ENCODE data around the gene DSCAM. TPM values are rescaled to one million over a fixed set of nuclear protein-coding genes. Genes with fewer than 3 reads are reported as not detected.

DSCAM gene
- total and polyA plus RNA-seq, 2 experiments from 2014 or later: 0.07 TPM; not detected in 1

DNA sequence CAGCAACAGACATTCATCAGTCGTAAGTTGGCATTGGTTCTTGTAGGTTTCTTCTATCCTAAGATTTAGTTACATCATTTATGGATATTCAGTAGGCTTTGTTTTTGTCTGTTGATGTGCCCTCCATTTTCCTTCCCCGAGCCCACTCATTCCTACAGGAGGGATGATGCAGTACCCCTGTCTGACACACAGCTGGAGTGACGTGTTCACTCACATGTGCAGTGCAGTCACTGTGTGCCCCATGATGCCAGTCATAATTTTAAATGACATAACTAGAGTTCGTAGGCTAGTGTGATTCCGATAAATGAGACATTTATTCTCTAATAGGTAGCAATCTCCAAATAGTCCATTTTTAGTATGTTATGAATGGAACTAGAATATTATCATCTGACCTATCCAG is 438.4 kb downstream of the DSCAM start:
- Mint-ChIP-seq H3K9me3 (peaks cover 80% of the 10 kb centered on the region), H3K4me1 (no peaks in the 10 kb centered on the region), H3K27me3 (ENCODE audit: insufficient read depth, low read depth, poor library complexity) (no peaks in the 10 kb centered on the region), H3K27ac (no peak overlapping the region), H3K36me3 (ENCODE audit: low read depth) (peaks cover 10% of the 10 kb centered on the region; the same call in 2 of the 3 replicates), H3K4me3 (no peak overlapping the region)
- H3K79me2 ChIP-seq (replicated peaks; ENCODE audit: insufficient read depth): no peaks in the 10 kb centered on the region
- H2AFZ ChIP-seq: no peak overlapping the region
- no peak overlapping the region for H3K27ac ChIP-seq (ENCODE audit: low read depth)
- H3K36me3 ChIP-seq (ENCODE audit: insufficient read depth): no peaks in the 10 kb centered on the region
- no peaks in the 10 kb centered on the region for H3K27me3 ChIP-seq (ENCODE audit: insufficient read depth)
- no peak overlapping the region for H3K4me3 ChIP-seq
- H4K20me1 ChIP-seq (replicated peaks; ENCODE audit: insufficient read depth): no peaks in the 10 kb centered on the region
- H3K9me2 ChIP-seq (ENCODE audit: insufficient read depth): no peaks in the 10 kb centered on the region
- no peaks in the 10 kb centered on the region for H3F3A ChIP-seq (replicated peaks; ENCODE audit: low read depth)
- H3K4me1 ChIP-seq (ENCODE audit: insufficient read depth): no peaks in the 10 kb centered on the region
- TF ChIP-seq JUNB (IDR thresholded peaks at IDR 0.05; ENCODE audit: unreplicated experiment): no peak
- TF ChIP-seq EZH2phosphoT487 (IDR thresholded peaks at IDR 0.05; ENCODE audit: unreplicated experiment): no peak
- TF ChIP-seq, protein P1, sequence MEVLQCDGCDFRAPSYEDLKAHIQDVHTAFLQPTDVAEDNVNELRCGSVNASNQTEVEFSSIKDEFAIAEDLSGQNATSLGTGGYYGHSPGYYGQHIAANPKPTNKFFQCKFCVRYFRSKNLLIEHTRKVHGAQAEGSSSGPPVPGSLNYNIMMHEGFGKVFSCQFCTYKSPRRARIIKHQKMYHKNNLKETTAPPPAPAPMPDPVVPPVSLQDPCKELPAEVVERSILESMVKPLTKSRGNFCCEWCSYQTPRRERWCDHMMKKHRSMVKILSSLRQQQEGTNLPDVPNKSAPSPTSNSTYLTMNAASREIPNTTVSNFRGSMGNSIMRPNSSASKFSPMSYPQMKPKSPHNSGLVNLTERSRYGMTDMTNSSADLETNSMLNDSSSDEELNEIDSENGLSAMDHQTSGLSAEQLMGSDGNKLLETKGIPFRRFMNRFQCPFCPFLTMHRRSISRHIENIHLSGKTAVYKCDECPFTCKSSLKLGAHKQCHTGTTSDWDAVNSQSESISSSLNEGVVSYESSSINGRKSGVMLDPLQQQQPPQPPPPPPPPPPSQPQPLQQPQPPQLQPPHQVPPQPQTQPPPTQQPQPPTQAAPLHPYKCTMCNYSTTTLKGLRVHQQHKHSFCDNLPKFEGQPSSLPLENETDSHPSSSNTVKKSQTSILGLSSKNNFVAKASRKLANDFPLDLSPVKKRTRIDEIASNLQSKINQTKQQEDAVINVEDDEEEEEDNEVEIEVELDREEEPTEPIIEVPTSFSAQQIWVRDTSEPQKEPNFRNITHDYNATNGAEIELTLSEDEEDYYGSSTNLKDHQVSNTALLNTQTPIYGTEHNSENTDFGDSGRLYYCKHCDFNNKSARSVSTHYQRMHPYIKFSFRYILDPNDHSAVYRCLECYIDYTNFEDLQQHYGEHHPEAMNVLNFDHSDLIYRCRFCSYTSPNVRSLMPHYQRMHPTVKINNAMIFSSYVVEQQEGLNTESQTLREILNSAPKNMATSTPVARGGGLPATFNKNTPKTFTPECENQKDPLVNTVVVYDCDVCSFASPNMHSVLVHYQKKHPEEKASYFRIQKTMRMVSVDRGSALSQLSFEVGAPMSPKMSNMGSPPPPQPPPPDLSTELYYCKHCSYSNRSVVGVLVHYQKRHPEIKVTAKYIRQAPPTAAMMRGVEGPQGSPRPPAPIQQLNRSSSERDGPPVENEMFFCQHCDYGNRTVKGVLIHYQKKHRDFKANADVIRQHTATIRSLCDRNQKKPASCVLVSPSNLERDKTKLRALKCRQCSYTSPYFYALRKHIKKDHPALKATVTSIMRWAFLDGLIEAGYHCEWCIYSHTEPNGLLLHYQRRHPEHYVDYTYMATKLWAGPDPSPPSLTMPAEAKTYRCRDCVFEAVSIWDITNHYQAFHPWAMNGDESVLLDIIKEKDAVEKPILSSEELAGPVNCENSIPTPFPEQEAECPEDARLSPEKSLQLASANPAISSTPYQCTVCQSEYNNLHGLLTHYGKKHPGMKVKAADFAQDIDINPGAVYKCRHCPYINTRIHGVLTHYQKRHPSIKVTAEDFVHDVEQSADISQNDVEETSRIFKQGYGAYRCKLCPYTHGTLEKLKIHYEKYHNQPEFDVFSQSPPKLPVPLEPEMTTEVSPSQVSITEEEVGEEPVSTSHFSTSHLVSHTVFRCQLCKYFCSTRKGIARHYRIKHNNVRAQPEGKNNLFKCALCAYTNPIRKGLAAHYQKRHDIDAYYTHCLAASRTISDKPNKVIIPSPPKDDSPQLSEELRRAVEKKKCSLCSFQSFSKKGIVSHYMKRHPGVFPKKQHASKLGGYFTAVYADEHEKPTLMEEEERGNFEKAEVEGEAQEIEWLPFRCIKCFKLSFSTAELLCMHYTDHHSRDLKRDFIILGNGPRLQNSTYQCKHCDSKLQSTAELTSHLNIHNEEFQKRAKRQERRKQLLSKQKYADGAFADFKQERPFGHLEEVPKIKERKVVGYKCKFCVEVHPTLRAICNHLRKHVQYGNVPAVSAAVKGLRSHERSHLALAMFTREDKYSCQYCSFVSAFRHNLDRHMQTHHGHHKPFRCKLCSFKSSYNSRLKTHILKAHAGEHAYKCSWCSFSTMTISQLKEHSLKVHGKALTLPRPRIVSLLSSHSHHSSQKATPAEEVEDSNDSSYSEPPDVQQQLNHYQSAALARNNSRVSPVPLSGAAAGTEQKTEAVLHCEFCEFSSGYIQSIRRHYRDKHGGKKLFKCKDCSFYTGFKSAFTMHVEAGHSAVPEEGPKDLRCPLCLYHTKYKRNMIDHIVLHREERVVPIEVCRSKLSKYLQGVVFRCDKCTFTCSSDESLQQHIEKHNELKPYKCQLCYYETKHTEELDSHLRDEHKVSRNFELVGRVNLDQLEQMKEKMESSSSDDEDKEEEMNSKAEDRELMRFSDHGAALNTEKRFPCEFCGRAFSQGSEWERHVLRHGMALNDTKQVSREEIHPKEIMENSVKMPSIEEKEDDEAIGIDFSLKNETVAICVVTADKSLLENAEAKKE (CRISPR knock-in tag; IDR thresholded peaks at IDR 0.05): no peak
- TF ChIP-seq, protein P2, sequence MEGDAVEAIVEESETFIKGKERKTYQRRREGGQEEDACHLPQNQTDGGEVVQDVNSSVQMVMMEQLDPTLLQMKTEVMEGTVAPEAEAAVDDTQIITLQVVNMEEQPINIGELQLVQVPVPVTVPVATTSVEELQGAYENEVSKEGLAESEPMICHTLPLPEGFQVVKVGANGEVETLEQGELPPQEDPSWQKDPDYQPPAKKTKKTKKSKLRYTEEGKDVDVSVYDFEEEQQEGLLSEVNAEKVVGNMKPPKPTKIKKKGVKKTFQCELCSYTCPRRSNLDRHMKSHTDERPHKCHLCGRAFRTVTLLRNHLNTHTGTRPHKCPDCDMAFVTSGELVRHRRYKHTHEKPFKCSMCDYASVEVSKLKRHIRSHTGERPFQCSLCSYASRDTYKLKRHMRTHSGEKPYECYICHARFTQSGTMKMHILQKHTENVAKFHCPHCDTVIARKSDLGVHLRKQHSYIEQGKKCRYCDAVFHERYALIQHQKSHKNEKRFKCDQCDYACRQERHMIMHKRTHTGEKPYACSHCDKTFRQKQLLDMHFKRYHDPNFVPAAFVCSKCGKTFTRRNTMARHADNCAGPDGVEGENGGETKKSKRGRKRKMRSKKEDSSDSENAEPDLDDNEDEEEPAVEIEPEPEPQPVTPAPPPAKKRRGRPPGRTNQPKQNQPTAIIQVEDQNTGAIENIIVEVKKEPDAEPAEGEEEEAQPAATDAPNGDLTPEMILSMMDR (conservative IDR thresholded peaks at IDR 0.05; ENCODE audit: low read depth in 2 of 2): no peak
- TF ChIP-seq POLR2AphosphoS5 (IDR thresholded peaks at IDR 0.05; ENCODE audit: low read depth): no peak
- TF ChIP-seq, protein P3, sequence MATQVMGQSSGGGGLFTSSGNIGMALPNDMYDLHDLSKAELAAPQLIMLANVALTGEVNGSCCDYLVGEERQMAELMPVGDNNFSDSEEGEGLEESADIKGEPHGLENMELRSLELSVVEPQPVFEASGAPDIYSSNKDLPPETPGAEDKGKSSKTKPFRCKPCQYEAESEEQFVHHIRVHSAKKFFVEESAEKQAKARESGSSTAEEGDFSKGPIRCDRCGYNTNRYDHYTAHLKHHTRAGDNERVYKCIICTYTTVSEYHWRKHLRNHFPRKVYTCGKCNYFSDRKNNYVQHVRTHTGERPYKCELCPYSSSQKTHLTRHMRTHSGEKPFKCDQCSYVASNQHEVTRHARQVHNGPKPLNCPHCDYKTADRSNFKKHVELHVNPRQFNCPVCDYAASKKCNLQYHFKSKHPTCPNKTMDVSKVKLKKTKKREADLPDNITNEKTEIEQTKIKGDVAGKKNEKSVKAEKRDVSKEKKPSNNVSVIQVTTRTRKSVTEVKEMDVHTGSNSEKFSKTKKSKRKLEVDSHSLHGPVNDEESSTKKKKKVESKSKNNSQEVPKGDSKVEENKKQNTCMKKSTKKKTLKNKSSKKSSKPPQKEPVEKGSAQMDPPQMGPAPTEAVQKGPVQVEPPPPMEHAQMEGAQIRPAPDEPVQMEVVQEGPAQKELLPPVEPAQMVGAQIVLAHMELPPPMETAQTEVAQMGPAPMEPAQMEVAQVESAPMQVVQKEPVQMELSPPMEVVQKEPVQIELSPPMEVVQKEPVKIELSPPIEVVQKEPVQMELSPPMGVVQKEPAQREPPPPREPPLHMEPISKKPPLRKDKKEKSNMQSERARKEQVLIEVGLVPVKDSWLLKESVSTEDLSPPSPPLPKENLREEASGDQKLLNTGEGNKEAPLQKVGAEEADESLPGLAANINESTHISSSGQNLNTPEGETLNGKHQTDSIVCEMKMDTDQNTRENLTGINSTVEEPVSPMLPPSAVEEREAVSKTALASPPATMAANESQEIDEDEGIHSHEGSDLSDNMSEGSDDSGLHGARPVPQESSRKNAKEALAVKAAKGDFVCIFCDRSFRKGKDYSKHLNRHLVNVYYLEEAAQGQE (IDR thresholded peaks at IDR 0.05; ENCODE audit: unreplicated experiment): no peak
- TF ChIP-seq CREB1 (CRISPR knock-in tag; IDR thresholded peaks at IDR 0.05; ENCODE audit: low read depth): no peak
- TF ChIP-seq STAT1 (IDR thresholded peaks at IDR 0.05; ENCODE audit: unreplicated experiment): no peak
- no peak for TF ChIP-seq EZH2 (IDR thresholded peaks at IDR 0.05; ENCODE audit: low read depth, unreplicated experiment)
- TF ChIP-seq, protein P4, sequence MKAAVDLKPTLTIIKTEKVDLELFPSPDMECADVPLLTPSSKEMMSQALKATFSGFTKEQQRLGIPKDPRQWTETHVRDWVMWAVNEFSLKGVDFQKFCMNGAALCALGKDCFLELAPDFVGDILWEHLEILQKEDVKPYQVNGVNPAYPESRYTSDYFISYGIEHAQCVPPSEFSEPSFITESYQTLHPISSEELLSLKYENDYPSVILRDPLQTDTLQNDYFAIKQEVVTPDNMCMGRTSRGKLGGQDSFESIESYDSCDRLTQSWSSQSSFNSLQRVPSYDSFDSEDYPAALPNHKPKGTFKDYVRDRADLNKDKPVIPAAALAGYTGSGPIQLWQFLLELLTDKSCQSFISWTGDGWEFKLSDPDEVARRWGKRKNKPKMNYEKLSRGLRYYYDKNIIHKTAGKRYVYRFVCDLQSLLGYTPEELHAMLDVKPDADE (IDR thresholded peaks at IDR 0.05): no peak
- no peak overlapping the region for H3K4me2 ChIP-seq
- DNase-seq (ENCODE audit: low spot score) (no peak), ATAC-seq (no peak)

Data from GM23338 (cell line).